Measurements from ENCODE around the gene NPM1.

GRCh38 chr5:171429543-171429910 is 41.9 kb downstream of the NPM1 start:
- TF ChIP-seq CTCF (IDR thresholded peaks at IDR 0.05) (no peak), POLR2A (IDR thresholded peaks at IDR 0.05) (no peak), POLR2AphosphoS5 (IDR thresholded peaks at IDR 0.05) (no peak), EP300 (IDR thresholded peaks at IDR 0.05) (no peak)
